ENCODE results near the gene CEACAM4.

CEACAM4 gene

GRCh38 chr19:41627966-41628675, 1.2 kb upstream of the CEACAM4 start:
- H3K4me3 ChIP-seq (ENCODE audit: low read depth, low read length) = no peak overlapping the region
- DNase-seq (ENCODE audit: low read depth) = no peak
- TF ChIP-seq CTCF (IDR thresholded peaks at IDR 0.05; ENCODE audit: low read depth, low read length, missing control alignments) = no peak
- in situ Hi-C loops (cut with HindIII; ENCODE audit: low sequenced_read_pairs) = no loop called here

GRCh38 chr19:41626278-41626677, 596 bp downstream of the CEACAM4 start:
- TF ChIP-seq CTCF (IDR thresholded peaks at IDR 0.05; ENCODE audit: low read depth, low read length, missing control alignments) = no peak
- no peak overlapping the region for H3K4me3 ChIP-seq (ENCODE audit: low read depth, low read length)
- no peak for DNase-seq (ENCODE audit: low read depth)
- in situ Hi-C loops (cut with HindIII; ENCODE audit: low sequenced_read_pairs) = no loop called here

GRCh38 chr19:41624937-41625336, 1.9 kb downstream of the CEACAM4 start:
- DNase-seq (ENCODE audit: low read depth) = no peak
- in situ Hi-C loops (cut with HindIII; ENCODE audit: low sequenced_read_pairs) = no loop called here
- TF ChIP-seq CTCF (IDR thresholded peaks at IDR 0.05; ENCODE audit: low read depth, low read length, missing control alignments) = no peak
- H3K4me3 ChIP-seq (ENCODE audit: low read depth, low read length) = no peak overlapping the region

- DNase-seq (ENCODE audit: low read depth) = no peak
- in situ Hi-C loops (cut with HindIII; ENCODE audit: low sequenced_read_pairs) = no loop called here
- TF ChIP-seq CTCF (IDR thresholded peaks at IDR 0.05; ENCODE audit: low read depth, low read length, missing control alignments) = no peak
- H3K4me3 ChIP-seq (ENCODE audit: low read depth, low read length) = no peak overlapping the region
These were observed 2.4 kb downstream of the CEACAM4 start for GRCh38 chr19:41624515-41624914.

- no peak overlapping the region for H3K4me3 ChIP-seq (ENCODE audit: low read depth, low read length)
- DNase-seq (ENCODE audit: low read depth) = no peak
- no peak for TF ChIP-seq CTCF (IDR thresholded peaks at IDR 0.05; ENCODE audit: low read depth, low read length, missing control alignments)
- in situ Hi-C loops (cut with HindIII; ENCODE audit: low sequenced_read_pairs) = no loop called here
These were observed 3.5 kb downstream of the CEACAM4 start for GRCh38 chr19:41623360-41623759.

GRCh38 chr19:41621654-41622053, 5.2 kb downstream of the CEACAM4 start:
- DNase-seq (ENCODE audit: low read depth) = no peak
- no peak for TF ChIP-seq CTCF (IDR thresholded peaks at IDR 0.05; ENCODE audit: low read depth, low read length, missing control alignments)
- in situ Hi-C loops (cut with HindIII; ENCODE audit: low sequenced_read_pairs) = no loop called here
- H3K4me3 ChIP-seq (ENCODE audit: low read depth, low read length) = no peak overlapping the region
